Activated CD4-positive, CD25-positive, alpha-beta regulatory T cell treated with anti-CD3 and anti-CD28 coated beads, Interleukin-2, amount 50 U/mL, for 24 hours (primary cell): ENCODE measurements around the gene MPRIP.

Experiments used
- ATAC-seq, 2 donors: fragments of 150-1000 bp; cut with Tn5 transposase; one replicate each; pipeline ENCODE4 v1.10.0; 2021; ENCODE audit warnings: mild to moderate bottlenecking in 1 of 2, moderate library complexity in 1 of 2

MPRIP gene

GRCh38 chr17:17089796-17090641 is 47.8 kb downstream of the MPRIP start:
- no peak for ATAC-seq

GRCh38 chr17:17090642-17091103 is 48.4 kb downstream of the MPRIP start:
- no peak for ATAC-seq

GRCh38 chr17:17091276-17091675 is 49.0 kb downstream of the MPRIP start:
- no peak for ATAC-seq

- no peak for ATAC-seq
These were observed 49.8 kb downstream of the MPRIP start for GRCh38 chr17:17091856-17092756.

- no peak for ATAC-seq
These were observed 51.5 kb downstream of the MPRIP start for GRCh38 chr17:17093764-17094163.

- no peak for ATAC-seq
These were observed 54.4 kb downstream of the MPRIP start for GRCh38 chr17:17096438-17097178.

GRCh38 chr17:17097763-17098345 is 55.6 kb downstream of the MPRIP start:
- no peak for ATAC-seq

- no peak for ATAC-seq
These were observed 56.4 kb downstream of the MPRIP start for GRCh38 chr17:17098551-17099179.

GRCh38 chr17:17102176-17102575 is 59.9 kb downstream of the MPRIP start:
- no peak for ATAC-seq

DNA sequence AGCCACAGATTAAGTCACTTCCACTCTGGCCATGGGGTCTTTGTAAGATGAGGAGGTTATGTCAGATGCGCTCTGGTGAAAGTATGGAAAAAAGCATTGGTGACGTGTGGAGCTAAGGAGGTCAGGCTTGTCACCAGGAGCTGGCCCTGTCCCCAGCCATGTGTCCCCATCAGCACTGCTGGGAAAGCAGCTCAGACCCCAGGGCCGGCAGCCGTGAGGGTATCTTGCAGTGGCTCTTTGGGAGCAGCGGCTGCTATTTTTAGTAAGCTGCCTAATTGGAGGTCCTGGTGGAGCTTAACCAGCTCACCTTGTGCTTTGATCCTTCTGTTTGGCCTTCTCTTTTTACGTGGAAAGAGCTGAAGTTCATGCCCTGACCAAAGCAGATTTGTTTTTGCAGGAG is 60.9 kb downstream of the MPRIP start:
- ATAC-seq = no peak

DNA sequence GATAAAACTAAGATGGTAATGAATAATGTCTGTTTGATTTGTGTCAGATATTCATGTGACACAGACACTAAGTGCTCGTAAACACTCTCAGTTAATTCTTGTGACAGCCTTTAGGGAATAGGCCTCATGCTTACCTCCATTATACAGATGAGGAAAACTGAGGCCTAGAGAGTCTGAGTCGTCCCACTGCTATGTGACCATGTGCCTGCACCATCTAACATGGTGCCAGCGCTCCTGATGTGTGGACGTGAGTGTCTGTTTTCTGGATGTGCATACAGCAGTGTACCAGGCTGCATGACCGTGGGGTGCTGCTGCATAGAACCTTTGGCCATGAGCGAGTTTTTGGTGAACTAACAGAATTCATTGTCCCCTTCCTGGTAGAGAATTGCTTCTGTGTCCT is 61.8 kb downstream of the MPRIP start:
- ATAC-seq = no peak

GRCh38 chr17:17104494-17104893 is 62.2 kb downstream of the MPRIP start:
- no peak for ATAC-seq

- no peak for ATAC-seq
These were observed 63.7 kb downstream of the MPRIP start for GRCh38 chr17:17105976-17106375.

DNA sequence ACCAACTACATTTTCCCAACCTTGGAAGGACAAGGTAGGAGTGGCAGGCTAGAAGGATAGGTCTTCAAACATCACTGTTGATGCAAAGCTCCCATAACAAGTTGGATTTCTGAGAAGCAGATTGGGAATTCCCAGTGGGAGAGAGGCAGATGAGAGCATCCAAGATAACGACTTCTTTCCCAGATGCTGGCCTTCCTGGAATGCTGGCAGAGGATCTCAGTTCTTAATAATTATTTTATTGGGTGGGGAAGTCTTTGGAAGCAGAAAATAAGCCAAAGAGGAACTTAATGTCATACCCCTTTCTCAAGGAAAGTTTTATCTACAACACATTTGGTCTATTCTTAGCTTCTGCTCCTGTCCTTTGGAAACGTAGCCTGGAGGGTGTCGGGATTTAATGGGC is 64.5 kb downstream of the MPRIP start:
- no peak for ATAC-seq

GRCh38 chr17:17107281-17107680 is 65.0 kb downstream of the MPRIP start:
- ATAC-seq = no peak

DNA sequence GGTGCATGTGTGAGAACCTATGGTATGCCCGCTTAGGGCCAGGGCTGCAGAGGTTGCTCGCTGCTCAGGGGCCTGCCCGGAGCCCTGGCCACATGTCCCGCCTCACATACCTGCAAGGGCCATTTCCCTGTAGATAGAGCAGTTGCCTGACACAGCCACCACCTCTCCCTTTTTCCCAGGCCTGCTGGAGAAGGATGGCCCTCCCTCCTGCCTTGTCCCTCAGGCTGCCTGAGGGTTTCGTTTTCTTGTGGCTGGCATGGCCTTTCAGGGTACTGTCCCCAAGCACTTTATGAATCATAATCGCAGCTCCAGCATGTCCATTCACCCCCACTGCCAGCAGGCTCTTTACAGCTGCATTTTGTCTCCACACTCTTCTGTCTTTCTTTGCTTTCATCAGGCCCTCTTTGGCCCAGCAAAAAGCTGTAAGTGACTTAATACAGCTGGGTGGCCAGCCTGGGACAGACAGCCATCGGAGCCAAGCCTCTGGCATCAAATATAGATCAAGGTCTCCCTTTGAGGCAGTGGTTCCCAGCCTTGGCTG is 65.7 kb downstream of the MPRIP start:
- peak; percentile 51 to 63 for ATAC-seq

DNA sequence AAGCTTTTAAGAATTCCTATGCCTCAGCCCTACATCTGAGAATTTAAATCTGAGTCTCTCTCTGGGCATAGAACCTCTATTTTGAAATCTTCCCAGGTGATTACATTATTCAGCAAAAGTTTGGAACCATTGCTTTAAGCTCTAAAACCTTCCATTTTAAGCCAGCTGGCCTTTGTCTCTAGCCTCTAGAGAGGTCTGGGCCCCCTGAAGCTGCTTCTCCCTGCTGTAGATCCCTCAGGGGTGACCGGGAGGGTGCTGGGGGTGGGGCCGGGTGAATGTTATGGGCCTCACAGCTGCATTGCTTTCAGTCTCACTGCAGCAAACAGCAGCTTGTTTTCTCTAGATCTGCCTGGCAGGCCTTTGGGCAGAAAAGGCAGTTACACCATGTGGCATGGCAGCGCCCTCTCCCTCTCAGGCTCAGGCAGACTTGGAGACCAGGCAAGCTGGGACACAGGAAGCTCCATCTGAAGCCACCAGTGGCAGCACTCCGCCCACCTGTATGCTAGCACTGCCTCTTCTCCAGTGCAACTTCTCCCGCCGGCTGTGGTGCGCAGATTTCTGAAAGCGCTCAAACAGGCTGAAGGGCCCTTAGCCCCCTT is 66.3 kb downstream of the MPRIP start:
- ATAC-seq = no peak

GRCh38 chr17:17109256-17109655 is 67.0 kb downstream of the MPRIP start:
- ATAC-seq = no peak

- ATAC-seq = no peak
These were observed 67.7 kb downstream of the MPRIP start for GRCh38 chr17:17109907-17110306.

DNA sequence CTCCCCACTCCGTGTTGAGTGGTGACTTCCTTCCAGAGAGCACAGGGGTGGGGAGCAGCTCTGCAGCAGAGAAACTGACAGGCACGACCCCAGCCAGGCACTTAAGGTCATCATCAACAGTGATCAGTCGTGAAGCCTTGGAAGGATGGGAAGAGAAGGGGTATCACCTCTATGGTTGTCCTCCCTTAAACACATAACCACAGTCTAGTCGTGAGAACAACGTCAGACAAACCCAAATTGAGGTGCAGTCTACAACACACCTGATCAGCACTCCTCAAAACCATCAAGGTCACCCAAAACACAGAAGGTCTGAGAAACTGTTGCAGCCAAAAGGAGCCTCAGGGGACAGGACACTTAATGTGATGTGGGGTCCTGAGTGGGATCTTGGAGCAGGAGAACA is 68.3 kb downstream of the MPRIP start:
- ATAC-seq = no peak
